OCI-LY1 (cell line): Measurements from ENCODE around the gene EDEM3.

Source experiments
- H2AFZ ChIP-seq: fragments of 200-600 bp; sonication (generic), shearing (Covaris generic); 2 replicates; pipeline ENCODE4 v1.6.0; 2014; ENCODE audit warnings: antibody characterized with exemption, mild to moderate bottlenecking, low read length
- H3F3A ChIP-seq: fragments of 200-600 bp; sonication (generic), shearing (Covaris generic); 2 replicates; pipeline ENCODE4 v1.6.0; 2014; ENCODE audit warnings: mild to moderate bottlenecking, antibody characterized with exemption, low read length, moderate library complexity; ENCODE audit not compliant: insufficient read depth
- H3K27ac ChIP-seq: fragments of 200-600 bp; sonication (generic); 2 replicates; pipeline ENCODE4 v1.5.1; 2014; ENCODE audit warnings: low read length, mixed run types, mild to moderate bottlenecking, low read depth; ENCODE audit not compliant: poor library complexity, severe bottlenecking
- H3K27me3 ChIP-seq: fragments of 200-600 bp; sonication (generic); 2 replicates; pipeline ENCODE4 v1.6.0; 2014; ENCODE audit warnings: antibody characterized with exemption, mild to moderate bottlenecking, low read length, moderate library complexity; ENCODE audit not compliant: insufficient read depth
- H3K36me3 ChIP-seq: fragments of 200-600 bp; sonication (generic); 2 replicates; pipeline ENCODE4 v1.6.1; 2014; ENCODE audit warnings: mild to moderate bottlenecking, antibody characterized with exemption, low read length, moderate library complexity, mixed read lengths; ENCODE audit not compliant: insufficient read depth
- H3K4me1 ChIP-seq: fragments of 200-600 bp; sonication (generic); 2 replicates; pipeline ENCODE4 v1.5.1; 2014; ENCODE audit warnings: mild to moderate bottlenecking, low read length, moderate library complexity; ENCODE audit not compliant: insufficient read depth, severe bottlenecking
- H3K4me2 ChIP-seq: fragments of 200-600 bp; sonication (generic), shearing (Covaris generic); 2 replicates; pipeline ENCODE4 v1.6.1; 2014; ENCODE audit warnings: low read length
- H3K4me3 ChIP-seq: fragments of 200-600 bp; sonication (generic); 2 replicates; pipeline ENCODE4 v1.5.1; 2014; ENCODE audit warnings: low read length, low read depth, mild to moderate bottlenecking, mixed read lengths; ENCODE audit not compliant: poor library complexity, severe bottlenecking
- H3K79me2 ChIP-seq: fragments of 200-600 bp; shearing (Covaris generic); 2 replicates; pipeline ENCODE4 v1.6.1; 2016; ENCODE audit warnings: mixed run types, low read length, mixed read lengths; ENCODE audit not compliant: insufficient read depth
- H3K9ac ChIP-seq: fragments of 200-600 bp; sonication (generic), shearing (Covaris generic); 2 replicates; pipeline ENCODE4 v1.6.1; 2014; ENCODE audit warnings: mild to moderate bottlenecking, low read length, mixed read lengths
- H3K9me2 ChIP-seq: fragments of 200-600 bp; sonication (generic), shearing (Covaris generic); 2 replicates; pipeline ENCODE4 v1.6.1; 2014; ENCODE audit warnings: low read depth, mild to moderate bottlenecking, low read length, mixed read lengths
- H3K9me3 ChIP-seq: fragments of 200-600 bp; shearing (Covaris generic); 2 replicates; pipeline ENCODE4 v1.6.1; 2014; ENCODE audit warnings: low read length, mixed read lengths
- H4K20me1 ChIP-seq: fragments of 200-600 bp; sonication (generic), shearing (Covaris generic); 2 replicates; pipeline ENCODE4 v1.6.0; 2016; ENCODE audit warnings: mild to moderate bottlenecking, low read length; ENCODE audit not compliant: insufficient read depth
- EZH2 ChIP-seq: fragments of 200-600 bp; sonication (generic), shearing (Covaris generic); IDR thresholded peaks from 2 replicates; pipeline ENCODE4 v1.8.0; 2017; ENCODE audit warnings: borderline replicate concordance, mixed run types, mild to moderate bottlenecking, antibody characterized with exemption, low read length, moderate library complexity, mixed read lengths
- TF ChIP-seq, protein P1 (sequence below): fragments of 200-600 bp; sonication (generic), shearing (Covaris generic); IDR thresholded peaks from 2 replicates; pipeline ENCODE4 v1.5.1; 2017; ENCODE audit warnings: mild to moderate bottlenecking, antibody characterized with exemption, low read length, moderate library complexity, mixed read lengths

The EDEM3 gene

GRCh38 chr1:184759651-184760050 lies 5.0 kb upstream of the EDEM3 start:
- no peak overlapping the region for H3K27ac ChIP-seq
- no peaks in the 10 kb centered on the region for H3K9me2 ChIP-seq
- H3K79me2 ChIP-seq = no peaks in the 10 kb centered on the region
- H3K27me3 ChIP-seq = no peaks in the 10 kb centered on the region
- no peak overlapping the region for H3K4me2 ChIP-seq
- H4K20me1 ChIP-seq = no peaks in the 10 kb centered on the region
- peaks cover 8% of the 10 kb centered on the region for H3K4me1 ChIP-seq
- TF ChIP-seq, protein P1, sequence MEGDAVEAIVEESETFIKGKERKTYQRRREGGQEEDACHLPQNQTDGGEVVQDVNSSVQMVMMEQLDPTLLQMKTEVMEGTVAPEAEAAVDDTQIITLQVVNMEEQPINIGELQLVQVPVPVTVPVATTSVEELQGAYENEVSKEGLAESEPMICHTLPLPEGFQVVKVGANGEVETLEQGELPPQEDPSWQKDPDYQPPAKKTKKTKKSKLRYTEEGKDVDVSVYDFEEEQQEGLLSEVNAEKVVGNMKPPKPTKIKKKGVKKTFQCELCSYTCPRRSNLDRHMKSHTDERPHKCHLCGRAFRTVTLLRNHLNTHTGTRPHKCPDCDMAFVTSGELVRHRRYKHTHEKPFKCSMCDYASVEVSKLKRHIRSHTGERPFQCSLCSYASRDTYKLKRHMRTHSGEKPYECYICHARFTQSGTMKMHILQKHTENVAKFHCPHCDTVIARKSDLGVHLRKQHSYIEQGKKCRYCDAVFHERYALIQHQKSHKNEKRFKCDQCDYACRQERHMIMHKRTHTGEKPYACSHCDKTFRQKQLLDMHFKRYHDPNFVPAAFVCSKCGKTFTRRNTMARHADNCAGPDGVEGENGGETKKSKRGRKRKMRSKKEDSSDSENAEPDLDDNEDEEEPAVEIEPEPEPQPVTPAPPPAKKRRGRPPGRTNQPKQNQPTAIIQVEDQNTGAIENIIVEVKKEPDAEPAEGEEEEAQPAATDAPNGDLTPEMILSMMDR = no peak
- no peak for TF ChIP-seq EZH2
- no peaks in the 10 kb centered on the region for H3K9me3 ChIP-seq
- no peak overlapping the region for H3K4me3 ChIP-seq
- H3K36me3 ChIP-seq = no peaks in the 10 kb centered on the region
- no peak overlapping the region for H3K9ac ChIP-seq
- H2AFZ ChIP-seq = no peak overlapping the region
- no peaks in the 10 kb centered on the region for H3F3A ChIP-seq

DNA sequence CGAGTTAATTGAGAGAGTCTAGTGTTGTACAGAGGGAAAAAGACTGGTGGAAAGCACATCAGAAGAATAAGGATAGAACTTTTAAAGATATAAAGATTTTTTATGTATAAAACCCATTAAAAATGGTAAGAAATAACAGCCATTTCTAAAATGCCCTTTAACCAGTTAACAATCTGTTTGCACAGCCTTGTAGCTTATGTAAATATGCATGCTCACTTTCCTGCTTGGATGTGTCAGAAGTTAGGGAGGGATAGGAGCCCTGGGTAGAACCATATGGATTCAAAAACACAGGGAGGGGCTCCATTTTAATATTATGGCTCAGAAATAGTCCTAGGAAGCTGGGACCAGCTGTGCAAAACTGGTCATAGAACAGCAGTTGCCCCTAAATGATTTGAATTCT lies 4.5 kb upstream of the EDEM3 start:
- H3K27me3 ChIP-seq = no peaks in the 10 kb centered on the region
- no peaks in the 10 kb centered on the region for H3K79me2 ChIP-seq
- H4K20me1 ChIP-seq = no peaks in the 10 kb centered on the region
- TF ChIP-seq EZH2 = no peak
- TF ChIP-seq, protein P1 = no peak
- no peak overlapping the region for H3K4me3 ChIP-seq
- H3K9ac ChIP-seq = no peak overlapping the region
- no peaks in the 10 kb centered on the region for H3K9me2 ChIP-seq
- H3K4me1 ChIP-seq = peaks cover 8% of the 10 kb centered on the region
- H3K4me2 ChIP-seq = no peak overlapping the region
- no peaks in the 10 kb centered on the region for H3K36me3 ChIP-seq
- no peaks in the 10 kb centered on the region for H3F3A ChIP-seq
- no peak overlapping the region for H3K27ac ChIP-seq
- no peak overlapping the region for H2AFZ ChIP-seq
- H3K9me3 ChIP-seq = no peaks in the 10 kb centered on the region

GRCh38 chr1:184757891-184758290 lies 3.2 kb upstream of the EDEM3 start:
- peaks cover 11% of the 10 kb centered on the region for H3K79me2 ChIP-seq
- H2AFZ ChIP-seq = no peak overlapping the region
- no peak overlapping the region for H3K9ac ChIP-seq
- H3F3A ChIP-seq = no peaks in the 10 kb centered on the region
- H3K36me3 ChIP-seq = no peaks in the 10 kb centered on the region
- H3K9me3 ChIP-seq = no peaks in the 10 kb centered on the region
- TF ChIP-seq, protein P1 = no peak
- no peak for TF ChIP-seq EZH2
- no peaks in the 10 kb centered on the region for H4K20me1 ChIP-seq
- no peak overlapping the region for H3K4me3 ChIP-seq
- no peaks in the 10 kb centered on the region for H3K9me2 ChIP-seq
- no peaks in the 10 kb centered on the region for H3K27me3 ChIP-seq
- H3K27ac ChIP-seq = no peak overlapping the region
- peaks cover 16% of the 10 kb centered on the region for H3K4me1 ChIP-seq
- H3K4me2 ChIP-seq = no peak overlapping the region
